Heart left ventricle (tissue), 13 donors: Measurements from ENCODE around the gene KRTDAP.

Experiments
- CTCF ChIP-seq, 12 donors: fragments of 200-600 bp; sonication (generic) in 4 of 12; IDR thresholded peaks; one replicate each; pipeline versions ENCODE4 v1.5.0 to v1.8.0; 2018 to 2022; ENCODE audit warnings: antibody characterized with exemption in 12 of 12, mild to moderate bottlenecking in 5 of 12
- POLR2A ChIP-seq, 2 donors: fragments of 450-650 bp; IDR thresholded peaks; one replicate each; pipeline ENCODE4 v1.6.1; 2017; ENCODE audit warnings: antibody characterized with exemption in 2 of 2, mild to moderate bottlenecking in 2 of 2, moderate library complexity in 2 of 2
- donor health status: ischemic (EF 13 %, LVEDD 7.1; RV severe dilation, severe dysfunction).
- donor health status: DM: no; HTN: yes; CAD: no.
- donor health status: DM: no; HTN: no; CAD: no.
- donor health status: ischemic (EF 25% LVEDD 6.9; RV normal size, moderate dysfunction).
- donor health status: ischemic (EF 25% LVEDD 5.7; RV mildly dilated, moderate dysfunction).
- donor health status: ischemic (EF 35%, LVEDD 5.7; RV mildly dilated, moderate dysfunction).
- donor health status: nonischemic (EF 11% LVEDD 7.7; RV severe dilation, severe dysfunction).
- donor health status: DM: yes; HTN: yes; CAD: no.
- donor health status: PGD.
- donor health status: ischemic (EF 29% LVEDD 5.4; RV normal size, mild dysfunction).
- donor health status: nonischemic (EF 23%, LVEDD 6.1; RV moderate dilation, normal function).

- TF ChIP-seq CTCF (IDR thresholded peaks at IDR 0.05) (no peak), POLR2A (IDR thresholded peaks at IDR 0.05) (no peak)
Measured at GRCh38 chr19:35539850-35540249, 49.6 kb upstream of the KRTDAP start.
